B cell (primary cell): ENCODE results near the gene HSBP1.

Source experiments
- EZH2 ChIP-seq: IDR thresholded peaks from 2 replicates; pipeline ENCODE4 v1.6.1; 2012; ENCODE audit warnings: borderline replicate concordance, low read depth, mild to moderate bottlenecking, moderate library complexity, low read length; ENCODE audit not compliant: insufficient read depth, poor library complexity, severe bottlenecking
- TF ChIP-seq, protein P1 (sequence below): fragments of 200-600 bp; IDR thresholded peaks from one replicate; pipeline ENCODE4 v1.8.0; 2022; ENCODE audit warnings: antibody characterized with exemption, mild to moderate bottlenecking

DNA sequence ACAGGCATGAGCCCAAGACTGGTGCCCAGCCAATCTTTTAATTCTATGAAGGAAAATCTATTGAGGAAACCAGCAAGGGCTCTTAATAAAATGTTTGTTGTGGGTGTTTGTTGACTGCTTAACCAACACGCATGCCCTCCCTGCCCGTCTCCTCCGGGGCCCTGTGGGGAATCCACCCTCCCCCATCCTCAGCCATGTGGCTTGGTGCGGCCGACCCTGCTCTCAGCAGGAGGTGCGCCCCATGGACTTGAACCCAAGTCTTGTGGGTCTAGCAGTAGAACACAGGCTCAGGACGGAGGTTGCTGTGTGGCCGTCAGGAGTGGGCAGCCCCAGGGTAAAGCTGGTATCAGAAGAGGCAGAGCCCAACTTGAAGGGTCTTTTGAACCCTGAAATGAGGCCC is 46.1 kb downstream of the HSBP1 start:
- TF ChIP-seq, protein P1, sequence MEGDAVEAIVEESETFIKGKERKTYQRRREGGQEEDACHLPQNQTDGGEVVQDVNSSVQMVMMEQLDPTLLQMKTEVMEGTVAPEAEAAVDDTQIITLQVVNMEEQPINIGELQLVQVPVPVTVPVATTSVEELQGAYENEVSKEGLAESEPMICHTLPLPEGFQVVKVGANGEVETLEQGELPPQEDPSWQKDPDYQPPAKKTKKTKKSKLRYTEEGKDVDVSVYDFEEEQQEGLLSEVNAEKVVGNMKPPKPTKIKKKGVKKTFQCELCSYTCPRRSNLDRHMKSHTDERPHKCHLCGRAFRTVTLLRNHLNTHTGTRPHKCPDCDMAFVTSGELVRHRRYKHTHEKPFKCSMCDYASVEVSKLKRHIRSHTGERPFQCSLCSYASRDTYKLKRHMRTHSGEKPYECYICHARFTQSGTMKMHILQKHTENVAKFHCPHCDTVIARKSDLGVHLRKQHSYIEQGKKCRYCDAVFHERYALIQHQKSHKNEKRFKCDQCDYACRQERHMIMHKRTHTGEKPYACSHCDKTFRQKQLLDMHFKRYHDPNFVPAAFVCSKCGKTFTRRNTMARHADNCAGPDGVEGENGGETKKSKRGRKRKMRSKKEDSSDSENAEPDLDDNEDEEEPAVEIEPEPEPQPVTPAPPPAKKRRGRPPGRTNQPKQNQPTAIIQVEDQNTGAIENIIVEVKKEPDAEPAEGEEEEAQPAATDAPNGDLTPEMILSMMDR = no peak
- TF ChIP-seq EZH2 = no peak
